Measurements from ENCODE around the gene ALMS1. TPM values are rescaled to one million over a fixed set of nuclear protein-coding genes. Genes with fewer than 3 reads are reported as not detected.
A peak's percentile ranks its signal among the peaks of the same experiment; 100 is the strongest.

ALMS1 gene
- polyA plus RNA-seq, 2 of the 4 experiments (the other 2 are of a cell fraction), result 5.2 to 13.5 TPM

GRCh38 chr2:73426176-73426575 is 40.5 kb downstream of the ALMS1 start:
- WGBS (ENCODE audit: missing lambda C conversion rate), result 65% methylated on average over 3 of the region's 3 CpGs
- ChIA-PET POLR2A (no interaction called here), CTCF (no interaction called here)
- ATAC-seq (no peak), DNase-seq (ENCODE audit: low read depth in 1 of 2, low spot score in 1 of 2) (no peak), FAIRE-seq (no peak)
- H3K27ac ChIP-seq, result no peak overlapping the region
- no peaks in the 10 kb centered on the region for H3K9me3 ChIP-seq
- H3K4me2 ChIP-seq, result no peak overlapping the region
- H3K4me1 ChIP-seq, result no peaks in the 10 kb centered on the region
- no peak overlapping the region for H3K4me3 ChIP-seq
- no peak for TF ChIP-seq RARB (CRISPR knock-in tag; IDR thresholded peaks at IDR 0.05)
- TF ChIP-seq CEBPB (IDR thresholded peaks at IDR 0.05), result no peak
- TF ChIP-seq ZNF302 (CRISPR knock-in tag; IDR thresholded peaks at IDR 0.05), result no peak
- TF ChIP-seq FOSB (CRISPR knock-in tag; IDR thresholded peaks at IDR 0.05), result no peak
- TF ChIP-seq NPAS2 (CRISPR knock-in tag; IDR thresholded peaks at IDR 0.05; ENCODE audit: borderline replicate concordance), result no peak
- no peak for TF ChIP-seq ESRRA (IDR thresholded peaks at IDR 0.05; ENCODE audit: borderline replicate concordance, low read length)
- no peak for TF ChIP-seq TP53 (CRISPR knock-in tag; IDR thresholded peaks at IDR 0.05)
- TF ChIP-seq MAFK (IDR thresholded peaks at IDR 0.05; ENCODE audit: partially characterized antibody), result no peak
- no peak for TF ChIP-seq CBX8 (IDR thresholded peaks at IDR 0.05)
- no peak for TF ChIP-seq ZC3H11A (IDR thresholded peaks at IDR 0.05)
- TF ChIP-seq FOSL2 (IDR thresholded peaks at IDR 0.05), result no peak
- TF ChIP-seq FOSL2 (CRISPR knock-in tag; IDR thresholded peaks at IDR 0.05), result no peak
- no peak for TF ChIP-seq HOXB13 (CRISPR knock-in tag; IDR thresholded peaks at IDR 0.05; ENCODE audit: low read depth)
- no peak for TF ChIP-seq HEYL (CRISPR knock-in tag; IDR thresholded peaks at IDR 0.05)
- TF ChIP-seq BCL3 (IDR thresholded peaks at IDR 0.05), result no peak

- TF ChIP-seq ZNF302 (CRISPR knock-in tag; IDR thresholded peaks at IDR 0.05) (no peak), RNF2 (IDR thresholded peaks at IDR 0.05; ENCODE audit: borderline replicate concordance, low read depth) (no peak), FOSB (CRISPR knock-in tag; IDR thresholded peaks at IDR 0.05) (no peak), USF2 (IDR thresholded peaks at IDR 0.05) (no peak), JUNB (IDR thresholded peaks at IDR 0.05) (no peak), PHF8 (IDR thresholded peaks at IDR 0.05; ENCODE audit: borderline replicate concordance, low read depth) (no peak), KDM5A (IDR thresholded peaks at IDR 0.05) (no peak), POLR2AphosphoS2 (conservative IDR thresholded peaks at IDR 0.05; ENCODE audit: low read length) (no peak), FOSL2 (IDR thresholded peaks at IDR 0.05) (no peak), FOSL2 (CRISPR knock-in tag; IDR thresholded peaks at IDR 0.05) (no peak), RAD21 (conservative IDR thresholded peaks at IDR 0.05 in 1 of 2, IDR thresholded peaks at IDR 0.05 in 1 of 2) (no peak)
- Histone ChIP-seq H3K4me1 (no peaks in the 10 kb centered on the region), H3K4me3 (no peak overlapping the region), H3K4me2 (no peak overlapping the region), H3K27ac (no peak overlapping the region), H3K9me3 (0 out of 3 replicates have a peak, but pooled peaks cover 10% of the 10 kb centered on the region)
- POLR2A ChIA-PET, result interaction anchor here (0.7 kb wide), 1 partner anchor 50 kb away, joined by 5 read pairs; no protein-coding TSS in a partner anchor
- FAIRE-seq (no peak), DNase-seq (ENCODE audit: low read depth in 1 of 2, low spot score in 1 of 2) (no peak), ATAC-seq (no peak)
- CTCF ChIA-PET, result no interaction called here
- WGBS (ENCODE audit: missing lambda C conversion rate), result 91% methylated on average over 1 of the region's 1 CpG
Observed at GRCh38 chr2:73436019-73436418, 50.4 kb downstream of the ALMS1 start.

- no peak for DNase-seq (ENCODE audit: low read depth in 1 of 2, low spot score in 1 of 2)
- ChIA-PET POLR2A (no interaction called here), CTCF (no interaction called here)
- H3K4me3 ChIP-seq, result no peak overlapping the region
- WGBS (ENCODE audit: missing lambda C conversion rate), result 90% methylated on average over 3 of the region's 3 CpGs
- peak; percentile 65 for FAIRE-seq
- no peak overlapping the region for H3K27ac ChIP-seq
- H3K9me3 ChIP-seq, result no peaks in the 10 kb centered on the region
- H3K4me1 ChIP-seq, result no peaks in the 10 kb centered on the region
- TF ChIP-seq HOXB5 (CRISPR knock-in tag; IDR thresholded peaks at IDR 0.05), result no peak
- no peak for TF ChIP-seq NFE2L2 (conservative IDR thresholded peaks at IDR 0.05; ENCODE audit: low read length)
- TF ChIP-seq BCL3 (IDR thresholded peaks at IDR 0.05), result no peak
- TF ChIP-seq JUN (IDR thresholded peaks at IDR 0.05), result no peak
- TF ChIP-seq MYC (IDR thresholded peaks at IDR 0.05; ENCODE audit: borderline replicate concordance, low read length), result no peak
- no peak for TF ChIP-seq POLR2A (IDR thresholded peaks at IDR 0.05; ENCODE audit: low read length)
- TF ChIP-seq SMC3 (IDR thresholded peaks at IDR 0.05), result no peak
- no peak for ATAC-seq
- no peak overlapping the region for H3K4me2 ChIP-seq
Observed at GRCh38 chr2:73444202-73444601, 58.6 kb downstream of the ALMS1 start.
